GM21423 (cell line): ENCODE results near the gene HNRNPA2B1.
"Not testable (repeated sequence)": the region's sequence is repeated elsewhere in the genome, so short reads cannot be mapped to it uniquely, and the experiment has no call there.

Experiments
- ATAC-seq: cut with Tn5 transposase; IDR thresholded peaks from one replicate; pipeline ENCODE4 v1.9.1; 2021; ENCODE audit warnings: mild to moderate bottlenecking, moderate library complexity; ENCODE audit not compliant: unreplicated experiment

Gene HNRNPA2B1

DNA sequence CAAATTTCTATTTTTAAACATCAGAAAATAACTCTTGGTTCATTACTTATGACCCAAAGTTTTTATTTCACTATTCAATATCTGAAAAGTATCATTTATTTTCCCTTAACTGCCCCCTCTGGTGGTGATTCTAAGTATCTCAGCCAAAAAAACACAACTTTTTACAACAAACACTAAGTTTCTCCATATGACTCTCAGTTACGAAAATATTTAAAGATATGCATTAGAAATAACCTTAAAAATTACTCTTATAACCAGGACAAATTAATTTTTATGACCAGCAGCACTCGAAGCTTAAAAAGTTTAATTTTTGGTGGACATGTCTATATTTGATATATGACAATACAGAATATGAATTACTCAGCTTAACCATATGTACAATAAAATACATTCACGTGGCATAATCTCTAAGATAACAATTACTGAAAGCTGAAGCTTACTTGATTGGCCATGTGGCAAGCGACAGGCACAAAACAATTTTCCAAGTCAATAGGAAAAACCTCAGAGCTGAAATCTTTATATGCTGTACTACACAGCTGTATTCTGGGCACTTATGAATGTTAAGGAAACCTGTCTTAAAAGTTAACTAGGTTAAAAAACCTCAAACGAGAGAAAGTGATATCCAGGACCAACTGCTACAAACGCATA is 2.3 kb downstream of the HNRNPA2B1 start:
- ATAC-seq: no peak

DNA sequence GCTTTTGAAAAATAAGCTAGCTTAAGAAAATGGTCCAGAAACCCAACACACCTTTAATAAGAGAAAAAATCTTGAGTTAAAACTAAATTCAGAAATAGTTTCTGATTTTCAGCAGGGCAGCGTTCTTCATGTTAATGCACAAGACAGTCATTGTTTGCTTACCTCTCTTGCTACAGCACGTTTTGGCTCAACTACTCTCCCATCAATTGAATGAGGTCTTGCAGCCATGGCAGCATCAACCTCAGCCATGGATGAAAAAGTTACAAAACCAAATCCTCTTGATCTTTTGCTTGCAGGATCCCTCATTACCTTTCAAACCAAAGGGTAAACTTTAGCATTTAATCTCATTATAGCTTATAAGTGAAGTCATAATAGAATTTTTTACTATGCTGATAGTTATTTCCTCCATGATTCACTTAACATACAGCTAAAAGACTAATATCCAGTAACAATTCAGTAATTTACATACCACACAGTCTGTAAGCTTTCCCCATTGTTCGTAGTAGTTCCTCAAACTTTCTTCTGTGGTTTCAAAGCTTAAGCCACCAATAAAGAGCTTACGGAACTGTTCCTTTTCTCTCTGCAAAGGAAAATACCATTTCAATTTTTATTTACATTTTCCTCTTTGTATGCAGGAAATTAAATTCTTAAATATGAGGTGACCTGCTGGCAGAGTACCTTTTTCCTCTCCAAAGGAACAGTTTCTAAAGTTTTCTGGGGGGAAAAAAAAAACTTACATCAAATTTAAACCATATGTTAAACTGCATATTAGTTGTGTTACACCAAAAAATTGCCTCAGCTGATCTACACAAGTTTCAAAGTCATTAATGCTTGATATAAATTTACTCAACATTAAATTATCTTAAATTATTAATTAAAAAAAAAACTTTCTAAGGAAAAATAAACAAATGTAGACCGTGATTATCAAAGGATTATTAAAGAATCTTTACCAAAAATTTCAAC is 3.1 kb downstream of the HNRNPA2B1 start:
- no peak for ATAC-seq

GRCh38 chr7:26195867-26196657 is 4.5 kb downstream of the HNRNPA2B1 start:
- no peak for ATAC-seq

- ATAC-seq: no peak
These were observed 5.4 kb downstream of the HNRNPA2B1 start for GRCh38 chr7:26195182-26195581.

- ATAC-seq: not testable (repeated sequence)
These were observed 5.8 kb downstream of the HNRNPA2B1 start for GRCh38 chr7:26194764-26195163.

GRCh38 chr7:26193432-26194207 is 6.9 kb downstream of the HNRNPA2B1 start:
- no peak for ATAC-seq

GRCh38 chr7:26192485-26193087 is 8.0 kb downstream of the HNRNPA2B1 start:
- no peak for ATAC-seq

- no peak for ATAC-seq
These were observed 8.5 kb downstream of the HNRNPA2B1 start for GRCh38 chr7:26191974-26192479.

DNA sequence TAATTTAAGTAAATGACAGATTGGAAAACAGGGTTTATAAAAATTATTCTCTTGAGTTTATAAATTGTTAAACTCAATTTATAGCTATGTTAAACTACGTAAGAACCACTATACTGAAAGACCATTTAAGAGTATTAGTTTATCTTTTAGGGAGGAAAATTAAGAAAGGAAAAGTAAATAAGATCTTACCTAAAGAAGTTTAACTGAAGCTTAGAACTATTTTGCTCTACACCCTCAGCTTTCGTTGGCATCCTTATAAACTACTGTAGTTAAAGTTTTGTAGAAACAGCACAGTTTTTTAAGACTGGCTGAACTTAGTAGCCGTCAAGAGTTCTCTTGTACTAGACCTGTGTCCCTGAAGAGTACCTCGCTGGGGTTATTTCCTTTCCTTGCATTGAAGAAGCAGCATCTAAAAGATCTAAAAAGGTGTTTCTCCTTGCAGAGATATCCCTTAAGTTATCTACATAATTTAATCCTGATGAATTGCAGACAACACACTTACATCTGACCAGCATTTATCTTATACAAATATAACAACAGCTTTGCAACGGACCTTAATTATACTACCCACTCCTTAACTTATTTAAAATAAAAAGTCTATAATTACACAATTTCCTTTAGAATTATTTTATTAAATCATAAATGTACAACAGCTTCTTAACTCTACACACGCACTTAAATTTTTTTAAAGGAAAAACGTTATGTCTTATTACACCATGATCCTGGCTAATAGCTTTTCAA is 9.1 kb downstream of the HNRNPA2B1 start:
- ATAC-seq: no peak

GRCh38 chr7:26190417-26190869 is 10.1 kb downstream of the HNRNPA2B1 start:
- ATAC-seq: no peak

DNA sequence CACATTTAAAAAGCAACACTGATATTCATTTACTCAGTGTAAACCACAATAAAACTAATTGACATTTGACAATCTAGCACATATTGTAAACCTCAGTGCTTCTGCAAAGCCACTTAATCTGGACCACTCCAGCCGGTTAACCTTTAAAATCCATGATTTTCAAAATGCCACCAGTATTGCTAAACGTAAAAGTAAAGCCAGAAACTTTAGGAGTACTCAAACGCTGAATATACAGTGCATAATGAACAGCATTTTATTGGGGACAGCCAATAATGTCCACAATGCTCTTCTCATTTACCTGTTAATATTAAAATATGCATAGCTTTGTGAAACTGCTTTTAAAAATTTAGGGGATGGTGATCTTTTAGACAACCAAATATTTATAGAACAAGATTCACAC is 10.8 kb downstream of the HNRNPA2B1 start:
- no peak for ATAC-seq

DNA sequence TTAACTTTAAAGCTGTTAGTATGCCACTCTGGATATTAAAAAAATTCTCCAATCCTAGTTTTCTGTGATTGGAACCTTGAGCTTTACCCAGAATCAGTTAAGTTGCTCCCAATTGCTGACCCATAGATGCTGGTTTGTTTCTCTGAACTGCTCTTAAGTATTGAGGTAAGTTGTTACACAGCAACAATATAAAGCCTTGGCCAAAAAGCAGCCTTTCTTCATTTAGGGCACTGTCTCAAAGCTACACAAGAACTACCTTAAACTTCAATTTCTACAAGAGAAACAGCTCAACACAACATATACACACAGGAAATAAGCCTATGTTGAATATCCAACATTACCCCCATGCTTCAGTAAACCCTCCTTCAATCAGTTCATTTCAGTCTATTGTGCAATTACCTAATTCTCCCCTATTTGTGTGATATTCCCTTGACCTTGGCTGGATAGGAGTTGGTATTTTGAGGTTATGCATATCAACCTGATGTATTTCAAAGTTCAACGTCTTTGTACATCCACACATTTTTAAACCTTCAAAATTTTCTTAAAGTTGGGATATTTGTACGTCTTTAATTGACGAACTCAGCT is 11.5 kb downstream of the HNRNPA2B1 start:
- no peak for ATAC-seq

DNA sequence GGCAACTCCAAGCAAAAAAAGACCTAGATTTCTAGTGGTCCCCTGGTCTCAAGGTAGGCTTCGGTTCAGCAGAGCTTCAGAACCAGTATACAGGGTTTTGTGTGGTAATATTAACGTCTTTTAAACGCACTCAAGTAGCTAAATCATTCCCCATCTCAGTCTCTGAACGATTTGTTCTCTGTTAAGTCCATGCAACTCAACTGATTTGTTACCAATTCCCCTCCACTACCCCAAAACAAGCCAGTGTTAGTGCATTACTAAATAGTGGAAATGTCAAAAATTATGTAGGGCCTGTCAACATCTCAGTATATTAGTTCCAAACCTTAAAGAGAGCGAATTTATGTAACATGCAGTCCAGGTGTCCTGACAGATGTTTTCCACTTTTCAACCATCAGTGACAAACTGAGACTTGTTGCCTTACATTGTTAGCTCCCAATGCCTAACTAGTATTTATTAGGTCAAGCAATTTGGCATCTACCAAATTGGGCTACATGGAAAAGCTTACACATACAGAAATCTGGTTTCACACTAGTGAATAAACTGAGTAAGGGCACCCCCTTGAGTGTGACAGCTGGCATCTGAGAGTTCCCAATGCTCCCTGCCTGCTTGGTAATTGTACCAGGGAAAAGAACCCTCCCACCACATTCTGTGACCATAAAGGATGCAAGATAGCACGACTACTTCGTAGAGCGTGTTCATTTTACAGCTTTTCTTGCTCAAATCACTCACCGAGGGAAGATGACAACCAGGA is 12.2 kb downstream of the HNRNPA2B1 start:
- ATAC-seq: no peak

DNA sequence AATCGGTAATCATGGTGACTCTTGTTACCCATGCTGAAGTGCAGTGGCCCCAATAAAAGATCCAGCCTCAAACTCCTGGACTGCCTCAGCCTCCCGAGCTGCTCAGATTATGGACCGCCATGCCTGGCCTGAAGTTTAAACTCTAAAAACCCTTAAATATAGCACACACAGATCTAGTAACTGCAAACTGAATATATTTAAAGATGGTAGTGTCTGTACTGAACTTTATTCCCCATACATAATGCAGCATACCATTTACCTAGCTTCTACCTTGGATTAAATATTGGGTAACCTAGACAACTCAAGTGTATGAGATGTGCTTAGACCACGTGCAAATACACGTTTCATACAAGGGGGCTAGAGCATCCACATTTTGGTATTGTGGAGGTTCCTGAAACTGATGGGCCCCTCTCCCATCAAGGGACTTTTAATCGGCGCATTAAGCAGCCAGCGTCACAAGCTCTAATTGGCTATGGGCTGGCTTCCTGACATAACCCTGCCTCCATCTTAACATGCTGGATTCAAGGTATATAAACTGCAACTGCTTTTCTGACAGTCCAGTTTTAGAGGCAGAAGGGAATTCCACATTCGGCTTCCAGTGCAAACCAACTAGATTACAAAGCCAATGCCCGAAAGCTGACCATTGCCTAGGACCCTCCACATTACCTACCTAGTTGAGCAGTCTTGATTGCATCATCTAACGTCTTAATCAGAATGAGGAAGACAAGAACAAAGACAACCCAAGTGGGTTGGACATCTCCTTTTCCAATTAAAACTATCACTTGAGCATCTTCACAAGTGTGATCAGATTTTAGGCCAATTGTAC is 13.0 kb downstream of the HNRNPA2B1 start:
- no peak for ATAC-seq

GRCh38 chr7:26186364-26187311 is 13.9 kb downstream of the HNRNPA2B1 start:
- no peak for ATAC-seq

- no peak for ATAC-seq
These were observed 14.7 kb downstream of the HNRNPA2B1 start for GRCh38 chr7:26185844-26186180.
